GM19193 (cell line): ENCODE data around the gene RGS10.

Experiments used
- POLR2A ChIP-seq: IDR thresholded peaks from 4 replicates; pipeline ENCODE4 v1.6.1; 2011; ENCODE audit not compliant: insufficient read depth, insufficient read length; ENCODE audit errors: extremely low read depth

The RGS10 gene

GRCh38 chr10:119455609-119456434 lies 86.7 kb downstream of the RGS10 start:
- TF ChIP-seq POLR2A = no peak

GRCh38 chr10:119454990-119455389 lies 87.5 kb downstream of the RGS10 start:
- TF ChIP-seq POLR2A = no peak

- no peak for TF ChIP-seq POLR2A
Measured at GRCh38 chr10:119454316-119454715, 88.2 kb downstream of the RGS10 start.

DNA sequence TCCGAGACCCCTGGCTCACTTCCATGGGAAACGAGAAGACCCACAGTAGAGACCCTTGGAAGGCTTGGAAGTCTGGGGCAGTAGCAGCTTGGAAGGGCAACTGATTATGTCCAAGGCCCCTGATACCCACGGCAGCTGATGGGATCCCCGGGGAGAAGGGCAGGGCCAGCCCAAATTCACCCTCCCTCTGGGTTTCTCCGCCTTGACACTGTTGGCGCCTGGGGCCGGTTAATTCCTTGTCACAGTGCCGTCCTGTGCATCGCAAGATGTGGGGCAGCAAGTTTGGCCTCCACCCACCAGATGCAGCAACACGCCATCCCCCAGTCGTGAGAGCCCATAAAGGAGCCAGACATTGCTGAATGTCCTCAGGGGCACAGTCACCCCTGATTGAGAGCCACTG lies 89.2 kb downstream of the RGS10 start:
- TF ChIP-seq POLR2A = no peak

DNA sequence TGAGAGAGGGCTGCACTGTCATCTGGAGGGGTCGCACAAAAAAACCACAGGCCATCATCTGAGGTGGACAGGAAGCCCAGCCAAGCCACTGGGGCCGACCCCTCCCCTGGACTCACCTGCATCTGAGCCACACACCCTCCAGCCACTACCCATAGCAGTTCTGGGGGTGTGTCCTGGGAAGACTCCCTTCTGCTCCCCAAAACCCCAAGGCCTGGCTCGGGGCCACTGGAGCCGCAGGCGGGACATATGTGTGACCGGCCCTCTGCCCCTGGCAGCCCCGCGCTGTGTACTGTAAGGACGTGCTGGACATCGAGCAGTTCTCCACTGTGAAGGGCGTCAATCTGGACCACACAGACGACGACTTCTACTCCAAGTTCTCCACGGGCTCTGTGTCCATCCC lies 90.1 kb downstream of the RGS10 start:
- no peak for TF ChIP-seq POLR2A

GRCh38 chr10:119451300-119451896 lies 91.1 kb downstream of the RGS10 start:
- TF ChIP-seq POLR2A = no peak

DNA sequence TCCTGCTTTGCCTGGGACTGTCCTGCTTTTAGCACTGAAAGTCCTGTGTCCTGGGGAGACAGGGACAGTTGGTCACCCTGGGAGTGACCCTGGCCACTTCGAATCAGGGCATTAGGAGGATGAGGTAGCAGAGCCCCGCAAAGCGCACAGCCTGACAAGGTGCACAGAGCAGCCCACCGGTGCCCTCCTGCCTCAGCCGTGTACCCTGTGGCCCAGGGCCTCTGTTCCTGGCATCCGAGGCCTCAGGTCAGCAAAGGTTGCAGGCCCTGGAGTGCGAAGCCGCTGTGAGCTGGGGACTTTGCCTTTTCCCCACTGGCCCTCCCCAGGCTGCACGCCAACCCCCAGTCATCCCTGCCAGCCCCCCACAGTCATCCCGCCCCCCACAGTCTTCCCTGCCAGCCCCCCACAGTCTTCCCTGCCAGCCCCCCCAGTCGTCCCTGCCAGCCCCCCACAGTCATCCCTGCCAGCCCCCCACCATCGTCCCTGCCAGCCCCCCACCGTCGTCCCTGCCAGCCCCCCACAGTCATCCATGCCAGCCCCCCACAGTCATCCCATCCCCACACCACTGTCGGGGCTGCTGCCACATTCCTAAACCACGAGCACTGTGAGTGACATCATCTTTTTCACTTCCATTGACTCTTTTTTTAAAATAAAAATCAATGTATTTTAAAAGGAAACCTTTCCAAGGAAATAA lies 91.8 kb downstream of the RGS10 start:
- TF ChIP-seq POLR2A = no peak
